Transverse colon (tissue), 3 donors: ENCODE data around the gene SERP2.

Source experiments
- POLR2A ChIP-seq: fragments of 450-650 bp; IDR thresholded peaks from one replicate; pipeline ENCODE4 v1.6.1; 2016; ENCODE audit warnings: antibody characterized with exemption, mild to moderate bottlenecking, moderate library complexity
- TF ChIP-seq, protein P1 (sequence below), 5 experiments: fragments of 200-600 bp in 3 of 5; fragments of 450-650 bp in 2 of 5; sonication (generic) in 3 of 5; IDR thresholded peaks; 1 replicate in 2 of 5; 2 replicates in 3 of 5; pipeline ENCODE4 v1.5.1; 2016 to 2017; ENCODE audit warnings: antibody characterized with exemption in 5 of 5, inconsistent platforms in 3 of 5, mild to moderate bottlenecking in 2 of 5, moderate library complexity in 1 of 5

DNA sequence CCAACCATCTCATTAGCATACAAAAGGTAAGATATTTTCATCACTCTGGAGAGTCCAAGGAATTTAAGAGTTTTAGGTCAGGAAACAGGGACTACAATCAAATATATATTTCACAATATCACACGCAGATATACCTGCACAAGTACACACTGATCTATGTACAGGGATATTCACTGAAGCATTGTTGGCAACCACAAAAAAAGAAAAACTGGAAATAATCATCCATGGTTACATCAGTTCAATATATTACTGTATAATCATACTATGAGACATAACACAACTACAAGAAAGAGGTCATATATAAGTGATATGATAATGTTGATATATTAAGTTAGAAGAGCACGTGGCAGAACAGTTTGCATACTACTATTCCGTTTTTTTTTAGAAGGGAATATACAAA lies 2.2 kb upstream of the SERP2 start:
- TF ChIP-seq, protein P1, sequence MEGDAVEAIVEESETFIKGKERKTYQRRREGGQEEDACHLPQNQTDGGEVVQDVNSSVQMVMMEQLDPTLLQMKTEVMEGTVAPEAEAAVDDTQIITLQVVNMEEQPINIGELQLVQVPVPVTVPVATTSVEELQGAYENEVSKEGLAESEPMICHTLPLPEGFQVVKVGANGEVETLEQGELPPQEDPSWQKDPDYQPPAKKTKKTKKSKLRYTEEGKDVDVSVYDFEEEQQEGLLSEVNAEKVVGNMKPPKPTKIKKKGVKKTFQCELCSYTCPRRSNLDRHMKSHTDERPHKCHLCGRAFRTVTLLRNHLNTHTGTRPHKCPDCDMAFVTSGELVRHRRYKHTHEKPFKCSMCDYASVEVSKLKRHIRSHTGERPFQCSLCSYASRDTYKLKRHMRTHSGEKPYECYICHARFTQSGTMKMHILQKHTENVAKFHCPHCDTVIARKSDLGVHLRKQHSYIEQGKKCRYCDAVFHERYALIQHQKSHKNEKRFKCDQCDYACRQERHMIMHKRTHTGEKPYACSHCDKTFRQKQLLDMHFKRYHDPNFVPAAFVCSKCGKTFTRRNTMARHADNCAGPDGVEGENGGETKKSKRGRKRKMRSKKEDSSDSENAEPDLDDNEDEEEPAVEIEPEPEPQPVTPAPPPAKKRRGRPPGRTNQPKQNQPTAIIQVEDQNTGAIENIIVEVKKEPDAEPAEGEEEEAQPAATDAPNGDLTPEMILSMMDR (IDR thresholded peaks at IDR 0.05): no peak
- TF ChIP-seq POLR2A: no peak
